Measurements from ENCODE around the gene DROSHA. TPM values are rescaled to one million over a fixed set of nuclear protein-coding genes. Genes with fewer than 3 reads are reported as not detected.

DROSHA gene
- total and polyA plus RNA-seq, 2 donors (not counting 1 experiment from before 2014, with no cell fraction given) = 44.1 to 48.4 TPM

- Histone ChIP-seq H3K79me2 (ENCODE audit: control insufficient read depth, insufficient read depth, low read length) (no peaks in the 10 kb centered on the region), H3K4me1 (ENCODE audit: control insufficient read depth, extremely low read depth, insufficient read depth, low read length) (no peaks in the 10 kb centered on the region), H3K36me3 (ENCODE audit: control insufficient read depth, insufficient read depth, low read length) (no peaks in the 10 kb centered on the region), H3K4me3 (replicated peaks in 1 of 4; ENCODE audit: control extremely low read depth in 1 of 4, insufficient read depth in 1 of 4, low read depth in 3 of 4, low read length in 4 of 4) (no peak overlapping the region), H2AFZ (ENCODE audit: low read length) (no peak overlapping the region), H3K9ac (ENCODE audit: insufficient read depth, low read length) (no peak overlapping the region), H3K4me2 (ENCODE audit: extremely low read depth, insufficient read depth, low read length) (no peak overlapping the region), H3K27ac (ENCODE audit: insufficient read depth, low read length) (no peak overlapping the region), H3K27me3 (ENCODE audit: control insufficient read depth, insufficient read depth, low read length) (no peaks in the 10 kb centered on the region), H4K20me1 (ENCODE audit: control insufficient read depth, extremely low read depth, insufficient read depth, low read length) (no peaks in the 10 kb centered on the region), H3K9me3 (ENCODE audit: control insufficient read depth, insufficient read depth, low read depth, low read length) (no peaks in the 10 kb centered on the region)
- DNase-seq (ENCODE audit: low read depth in 2 of 2) = no peak
- TF ChIP-seq EZH2 (IDR thresholded peaks at IDR 0.05; ENCODE audit: low read length, missing control alignments) = no peak
- TF ChIP-seq CTCF (conservative IDR thresholded peaks at IDR 0.05 in 1 of 2, IDR thresholded peaks at IDR 0.05 in 1 of 2; ENCODE audit: low read depth in 1 of 2, low read length in 2 of 2) = no peak
Measured at GRCh38 chr5:31378136-31378535, 153.8 kb downstream of the DROSHA start.

GRCh38 chr5:31377274-31377946 lies 154.5 kb downstream of the DROSHA start:
- no peaks in the 10 kb centered on the region for H3K36me3 ChIP-seq (ENCODE audit: control insufficient read depth, insufficient read depth, low read length)
- H3K79me2 ChIP-seq (ENCODE audit: control insufficient read depth, insufficient read depth, low read length) = no peaks in the 10 kb centered on the region
- no peak overlapping the region for H3K27ac ChIP-seq (ENCODE audit: insufficient read depth, low read length)
- H3K27me3 ChIP-seq (ENCODE audit: control insufficient read depth, insufficient read depth, low read length) = no peaks in the 10 kb centered on the region
- H3K4me1 ChIP-seq (ENCODE audit: control insufficient read depth, extremely low read depth, insufficient read depth, low read length) = no peaks in the 10 kb centered on the region
- no peak overlapping the region for H3K4me3 ChIP-seq (replicated peaks in 1 of 4; ENCODE audit: control extremely low read depth in 1 of 4, insufficient read depth in 1 of 4, low read depth in 3 of 4, low read length in 4 of 4)
- H3K9ac ChIP-seq (ENCODE audit: insufficient read depth, low read length) = no peak overlapping the region
- H3K9me3 ChIP-seq (ENCODE audit: control insufficient read depth, insufficient read depth, low read depth, low read length) = no peaks in the 10 kb centered on the region
- H2AFZ ChIP-seq (ENCODE audit: low read length) = no peak overlapping the region
- TF ChIP-seq EZH2 (IDR thresholded peaks at IDR 0.05; ENCODE audit: low read length, missing control alignments) = no peak
- TF ChIP-seq CTCF (conservative IDR thresholded peaks at IDR 0.05 in 1 of 2, IDR thresholded peaks at IDR 0.05 in 1 of 2; ENCODE audit: low read depth in 1 of 2, low read length in 2 of 2) = no peak
- H3K4me2 ChIP-seq (ENCODE audit: extremely low read depth, insufficient read depth, low read length) = no peak overlapping the region
- no peak for DNase-seq (ENCODE audit: low read depth in 2 of 2)
- no peaks in the 10 kb centered on the region for H4K20me1 ChIP-seq (ENCODE audit: control insufficient read depth, extremely low read depth, insufficient read depth, low read length)

- Histone ChIP-seq H3K27me3 (ENCODE audit: control insufficient read depth, insufficient read depth, low read length) (no peaks in the 10 kb centered on the region), H3K27ac (ENCODE audit: insufficient read depth, low read length) (no peak overlapping the region), H3K4me1 (ENCODE audit: control insufficient read depth, extremely low read depth, insufficient read depth, low read length) (no peaks in the 10 kb centered on the region), H4K20me1 (ENCODE audit: control insufficient read depth, extremely low read depth, insufficient read depth, low read length) (no peaks in the 10 kb centered on the region), H3K4me3 (replicated peaks in 1 of 4; ENCODE audit: control extremely low read depth in 1 of 4, insufficient read depth in 1 of 4, low read depth in 3 of 4, low read length in 4 of 4) (no peak overlapping the region), H3K4me2 (ENCODE audit: extremely low read depth, insufficient read depth, low read length) (no peak overlapping the region), H2AFZ (ENCODE audit: low read length) (no peak overlapping the region), H3K36me3 (ENCODE audit: control insufficient read depth, insufficient read depth, low read length) (no peaks in the 10 kb centered on the region), H3K79me2 (ENCODE audit: control insufficient read depth, insufficient read depth, low read length) (no peaks in the 10 kb centered on the region), H3K9me3 (ENCODE audit: control insufficient read depth, insufficient read depth, low read depth, low read length) (no peaks in the 10 kb centered on the region), H3K9ac (ENCODE audit: insufficient read depth, low read length) (no peak overlapping the region)
- TF ChIP-seq EZH2 (IDR thresholded peaks at IDR 0.05; ENCODE audit: low read length, missing control alignments) = no peak
- TF ChIP-seq CTCF (conservative IDR thresholded peaks at IDR 0.05 in 1 of 2, IDR thresholded peaks at IDR 0.05 in 1 of 2; ENCODE audit: low read depth in 1 of 2, low read length in 2 of 2) = no peak
- no peak for DNase-seq (ENCODE audit: low read depth in 2 of 2)
Measured at GRCh38 chr5:31375999-31376720, 155.7 kb downstream of the DROSHA start.

Data from fibroblast of lung (primary cell).